ENCODE measurements around the gene CAB39L. TPM values are rescaled to one million over a fixed set of nuclear protein-coding genes. Genes with fewer than 3 reads are reported as not detected.

The CAB39L gene
- total RNA-seq, 3 donors from 2014 or later = 8.5 to 87.2 (median 9.6) TPM

- no peak overlapping the region for H3K4me3 ChIP-seq
- no peak for TF ChIP-seq CTCF (IDR thresholded peaks at IDR 0.05)
- peaks cover 7% of the 10 kb centered on the region for H3K4me1 ChIP-seq (ENCODE audit: low read depth)
- no peaks in the 10 kb centered on the region for H3K9me3 ChIP-seq
- DNase-seq = no peak
- no peak for ATAC-seq
- intact Hi-C loops (cut with DNase I, micrococcal nuclease) = no loop called here
- H3K36me3 ChIP-seq (ENCODE audit: low read depth) = no peaks in the 10 kb centered on the region
Observed at GRCh38 chr13:49441846-49442245, 2.0 kb downstream of the CAB39L start.

- H3K36me3 ChIP-seq (ENCODE audit: low read depth) = no peaks in the 10 kb centered on the region
- H3K4me1 ChIP-seq (ENCODE audit: low read depth) = peaks cover 5% of the 10 kb centered on the region
- no peak for ATAC-seq
- TF ChIP-seq CTCF (IDR thresholded peaks at IDR 0.05) = no peak
- intact Hi-C loops (cut with DNase I, micrococcal nuclease) = no loop called here
- H3K4me3 ChIP-seq = no peak overlapping the region
- no peaks in the 10 kb centered on the region for H3K9me3 ChIP-seq
- no peak for DNase-seq
Observed at GRCh38 chr13:49441312-49441711, 2.6 kb downstream of the CAB39L start.

GRCh38 chr13:49439609-49440008 is 4.3 kb downstream of the CAB39L start:
- Histone ChIP-seq H3K9me3 (no peaks in the 10 kb centered on the region), H3K4me1 (ENCODE audit: low read depth) (no peaks in the 10 kb centered on the region), H3K4me3 (no peak overlapping the region), H3K36me3 (ENCODE audit: low read depth) (no peaks in the 10 kb centered on the region)
- DNase-seq (no peak), ATAC-seq (no peak)
- intact Hi-C loops (cut with DNase I, micrococcal nuclease) = loop anchor here (5.0 to 10.0 kb wide), 2 partner anchors 135 to 137 kb away; no protein-coding TSS in a partner anchor
- no peak for TF ChIP-seq CTCF (IDR thresholded peaks at IDR 0.05)

- no peak for ATAC-seq
- Histone ChIP-seq H3K4me3 (no peak overlapping the region), H3K9me3 (no peaks in the 10 kb centered on the region), H3K36me3 (ENCODE audit: low read depth) (no peaks in the 10 kb centered on the region), H3K4me1 (ENCODE audit: low read depth) (no peaks in the 10 kb centered on the region)
- intact Hi-C loops (cut with DNase I, micrococcal nuclease) = loop anchor here (5.0 to 10.0 kb wide), 2 partner anchors 133 to 135 kb away; no protein-coding TSS in a partner anchor
- no peak for DNase-seq
- TF ChIP-seq CTCF (IDR thresholded peaks at IDR 0.05) = no peak
Observed at GRCh38 chr13:49437705-49438104, 6.2 kb downstream of the CAB39L start.

GRCh38 chr13:49436890-49437289 is 7.0 kb downstream of the CAB39L start:
- DNase-seq = peak in 1 of 3 donors; percentile 17
- no peaks in the 10 kb centered on the region for H3K36me3 ChIP-seq (ENCODE audit: low read depth)
- H3K4me1 ChIP-seq (ENCODE audit: low read depth) = no peaks in the 10 kb centered on the region
- no peaks in the 10 kb centered on the region for H3K9me3 ChIP-seq
- ATAC-seq = peak; percentile 42
- intact Hi-C loops (cut with DNase I, micrococcal nuclease) = loop anchor here (5.0 to 10.0 kb wide), 2 partner anchors 132 to 135 kb away; no protein-coding TSS in a partner anchor
- TF ChIP-seq CTCF (IDR thresholded peaks at IDR 0.05) = no peak
- H3K4me3 ChIP-seq = no peak overlapping the region

- no peak for DNase-seq
- H3K4me1 ChIP-seq (ENCODE audit: low read depth) = no peaks in the 10 kb centered on the region
- no peaks in the 10 kb centered on the region for H3K9me3 ChIP-seq
- TF ChIP-seq CTCF (IDR thresholded peaks at IDR 0.05) = no peak
- H3K4me3 ChIP-seq = no peak overlapping the region
- H3K36me3 ChIP-seq (ENCODE audit: low read depth) = no peaks in the 10 kb centered on the region
- intact Hi-C loops (cut with DNase I, micrococcal nuclease) = loop anchor here (5.0 to 10.0 kb wide), 2 partner anchors 131 to 134 kb away; no protein-coding TSS in a partner anchor
- ATAC-seq = no peak
Observed at GRCh38 chr13:49435992-49436391, 7.9 kb downstream of the CAB39L start.

Measured in mucosa of descending colon (tissue), 3 donors.